ENCODE results near the gene KIAA0319L.

DNA sequence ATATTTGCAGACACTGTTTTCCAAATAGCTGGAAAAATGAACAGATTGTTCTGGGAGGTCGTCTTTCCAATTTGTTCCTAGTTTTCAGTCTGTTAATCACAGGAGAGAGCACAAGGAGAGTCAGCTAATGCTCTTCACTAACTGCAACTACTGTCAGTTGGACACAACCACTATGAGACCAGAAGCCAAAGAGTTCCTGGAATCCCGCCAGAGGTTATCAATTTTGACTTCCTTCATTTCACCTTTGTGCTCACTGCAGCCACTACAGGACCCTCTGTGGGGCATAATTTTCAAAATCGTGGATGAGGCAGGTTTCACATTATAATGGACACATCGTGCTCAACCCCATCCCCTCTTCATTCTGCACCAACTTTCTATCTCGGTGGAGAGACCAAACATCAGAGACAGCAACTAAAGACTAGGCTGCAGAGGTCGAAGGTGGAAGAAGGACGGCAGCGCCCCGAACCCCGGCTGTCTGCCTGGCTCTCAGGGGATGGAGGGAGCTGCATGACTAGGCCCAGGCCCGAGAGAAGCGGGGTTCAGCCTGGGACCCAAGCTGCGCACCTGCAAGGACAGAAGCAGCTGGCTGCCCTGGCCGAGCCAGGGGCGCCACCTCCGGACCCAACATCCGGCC, 602 bp downstream of the KIAA0319L start:
- TF ChIP-seq, protein P1, sequence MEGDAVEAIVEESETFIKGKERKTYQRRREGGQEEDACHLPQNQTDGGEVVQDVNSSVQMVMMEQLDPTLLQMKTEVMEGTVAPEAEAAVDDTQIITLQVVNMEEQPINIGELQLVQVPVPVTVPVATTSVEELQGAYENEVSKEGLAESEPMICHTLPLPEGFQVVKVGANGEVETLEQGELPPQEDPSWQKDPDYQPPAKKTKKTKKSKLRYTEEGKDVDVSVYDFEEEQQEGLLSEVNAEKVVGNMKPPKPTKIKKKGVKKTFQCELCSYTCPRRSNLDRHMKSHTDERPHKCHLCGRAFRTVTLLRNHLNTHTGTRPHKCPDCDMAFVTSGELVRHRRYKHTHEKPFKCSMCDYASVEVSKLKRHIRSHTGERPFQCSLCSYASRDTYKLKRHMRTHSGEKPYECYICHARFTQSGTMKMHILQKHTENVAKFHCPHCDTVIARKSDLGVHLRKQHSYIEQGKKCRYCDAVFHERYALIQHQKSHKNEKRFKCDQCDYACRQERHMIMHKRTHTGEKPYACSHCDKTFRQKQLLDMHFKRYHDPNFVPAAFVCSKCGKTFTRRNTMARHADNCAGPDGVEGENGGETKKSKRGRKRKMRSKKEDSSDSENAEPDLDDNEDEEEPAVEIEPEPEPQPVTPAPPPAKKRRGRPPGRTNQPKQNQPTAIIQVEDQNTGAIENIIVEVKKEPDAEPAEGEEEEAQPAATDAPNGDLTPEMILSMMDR (IDR thresholded peaks at IDR 0.05) = no peak
- TF ChIP-seq, protein P2, sequence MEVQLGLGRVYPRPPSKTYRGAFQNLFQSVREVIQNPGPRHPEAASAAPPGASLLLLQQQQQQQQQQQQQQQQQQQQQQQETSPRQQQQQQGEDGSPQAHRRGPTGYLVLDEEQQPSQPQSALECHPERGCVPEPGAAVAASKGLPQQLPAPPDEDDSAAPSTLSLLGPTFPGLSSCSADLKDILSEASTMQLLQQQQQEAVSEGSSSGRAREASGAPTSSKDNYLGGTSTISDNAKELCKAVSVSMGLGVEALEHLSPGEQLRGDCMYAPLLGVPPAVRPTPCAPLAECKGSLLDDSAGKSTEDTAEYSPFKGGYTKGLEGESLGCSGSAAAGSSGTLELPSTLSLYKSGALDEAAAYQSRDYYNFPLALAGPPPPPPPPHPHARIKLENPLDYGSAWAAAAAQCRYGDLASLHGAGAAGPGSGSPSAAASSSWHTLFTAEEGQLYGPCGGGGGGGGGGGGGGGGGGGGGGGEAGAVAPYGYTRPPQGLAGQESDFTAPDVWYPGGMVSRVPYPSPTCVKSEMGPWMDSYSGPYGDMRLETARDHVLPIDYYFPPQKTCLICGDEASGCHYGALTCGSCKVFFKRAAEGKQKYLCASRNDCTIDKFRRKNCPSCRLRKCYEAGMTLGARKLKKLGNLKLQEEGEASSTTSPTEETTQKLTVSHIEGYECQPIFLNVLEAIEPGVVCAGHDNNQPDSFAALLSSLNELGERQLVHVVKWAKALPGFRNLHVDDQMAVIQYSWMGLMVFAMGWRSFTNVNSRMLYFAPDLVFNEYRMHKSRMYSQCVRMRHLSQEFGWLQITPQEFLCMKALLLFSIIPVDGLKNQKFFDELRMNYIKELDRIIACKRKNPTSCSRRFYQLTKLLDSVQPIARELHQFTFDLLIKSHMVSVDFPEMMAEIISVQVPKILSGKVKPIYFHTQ (CRISPR knock-in tag; IDR thresholded peaks at IDR 0.05) = no peak
- TF ChIP-seq, protein P3, sequence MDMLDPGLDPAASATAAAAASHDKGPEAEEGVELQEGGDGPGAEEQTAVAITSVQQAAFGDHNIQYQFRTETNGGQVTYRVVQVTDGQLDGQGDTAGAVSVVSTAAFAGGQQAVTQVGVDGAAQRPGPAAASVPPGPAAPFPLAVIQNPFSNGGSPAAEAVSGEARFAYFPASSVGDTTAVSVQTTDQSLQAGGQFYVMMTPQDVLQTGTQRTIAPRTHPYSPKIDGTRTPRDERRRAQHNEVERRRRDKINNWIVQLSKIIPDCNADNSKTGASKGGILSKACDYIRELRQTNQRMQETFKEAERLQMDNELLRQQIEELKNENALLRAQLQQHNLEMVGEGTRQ (CRISPR knock-in tag; IDR thresholded peaks at IDR 0.05) = no peak
- TF ChIP-seq JUN (CRISPR knock-in tag; IDR thresholded peaks at IDR 0.05) (no peak), NR3C1 (CRISPR knock-in tag; conservative IDR thresholded peaks at IDR 0.05; ENCODE audit: low read depth) (no peak), TCF7 (CRISPR knock-in tag; IDR thresholded peaks at IDR 0.05; ENCODE audit: low read depth) (no peak)
- TF ChIP-seq, protein P4, sequence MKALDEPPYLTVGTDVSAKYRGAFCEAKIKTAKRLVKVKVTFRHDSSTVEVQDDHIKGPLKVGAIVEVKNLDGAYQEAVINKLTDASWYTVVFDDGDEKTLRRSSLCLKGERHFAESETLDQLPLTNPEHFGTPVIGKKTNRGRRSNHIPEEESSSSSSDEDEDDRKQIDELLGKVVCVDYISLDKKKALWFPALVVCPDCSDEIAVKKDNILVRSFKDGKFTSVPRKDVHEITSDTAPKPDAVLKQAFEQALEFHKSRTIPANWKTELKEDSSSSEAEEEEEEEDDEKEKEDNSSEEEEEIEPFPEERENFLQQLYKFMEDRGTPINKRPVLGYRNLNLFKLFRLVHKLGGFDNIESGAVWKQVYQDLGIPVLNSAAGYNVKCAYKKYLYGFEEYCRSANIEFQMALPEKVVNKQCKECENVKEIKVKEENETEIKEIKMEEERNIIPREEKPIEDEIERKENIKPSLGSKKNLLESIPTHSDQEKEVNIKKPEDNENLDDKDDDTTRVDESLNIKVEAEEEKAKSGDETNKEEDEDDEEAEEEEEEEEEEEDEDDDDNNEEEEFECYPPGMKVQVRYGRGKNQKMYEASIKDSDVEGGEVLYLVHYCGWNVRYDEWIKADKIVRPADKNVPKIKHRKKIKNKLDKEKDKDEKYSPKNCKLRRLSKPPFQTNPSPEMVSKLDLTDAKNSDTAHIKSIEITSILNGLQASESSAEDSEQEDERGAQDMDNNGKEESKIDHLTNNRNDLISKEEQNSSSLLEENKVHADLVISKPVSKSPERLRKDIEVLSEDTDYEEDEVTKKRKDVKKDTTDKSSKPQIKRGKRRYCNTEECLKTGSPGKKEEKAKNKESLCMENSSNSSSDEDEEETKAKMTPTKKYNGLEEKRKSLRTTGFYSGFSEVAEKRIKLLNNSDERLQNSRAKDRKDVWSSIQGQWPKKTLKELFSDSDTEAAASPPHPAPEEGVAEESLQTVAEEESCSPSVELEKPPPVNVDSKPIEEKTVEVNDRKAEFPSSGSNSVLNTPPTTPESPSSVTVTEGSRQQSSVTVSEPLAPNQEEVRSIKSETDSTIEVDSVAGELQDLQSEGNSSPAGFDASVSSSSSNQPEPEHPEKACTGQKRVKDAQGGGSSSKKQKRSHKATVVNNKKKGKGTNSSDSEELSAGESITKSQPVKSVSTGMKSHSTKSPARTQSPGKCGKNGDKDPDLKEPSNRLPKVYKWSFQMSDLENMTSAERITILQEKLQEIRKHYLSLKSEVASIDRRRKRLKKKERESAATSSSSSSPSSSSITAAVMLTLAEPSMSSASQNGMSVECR (CRISPR knock-in tag; IDR thresholded peaks at IDR 0.05; ENCODE audit: borderline replicate concordance) = no peak
